ENCODE results near the gene RNF217. TPM values are rescaled to one million over a fixed set of nuclear protein-coding genes. Genes with fewer than 3 reads are reported as not detected.

RNF217 gene
- total and polyA plus RNA-seq, 2 of the 13 experiments (the other 11 are each of a cell fraction or from before 2014, with no cell fraction given): 2.2 to 2.4 TPM

GRCh38 chr6:125041740-125042459, 79.7 kb downstream of the RNF217 start:
- H3K27ac ChIP-seq (ENCODE audit: extremely low read length, insufficient read depth, low read length): no peak overlapping the region
- no peaks in the 10 kb centered on the region for H3K9me3 ChIP-seq (ENCODE audit: low read length)
- H3K9ac ChIP-seq (ENCODE audit: insufficient read depth, low read depth, low read length): no peak overlapping the region
- CTCF ChIA-PET (ENCODE audit: low intra/inter-chr PET ratio, low total read pairs): no interaction called here
- no peak for DNase-seq (ENCODE audit: low spot score)
- H3K4me3 ChIP-seq (replicated peaks in 1 of 3; ENCODE audit: insufficient read depth in 1 of 3, low read depth in 2 of 3, low read length in 3 of 3): no peak overlapping the region
- intact Hi-C loops (cut with micrococcal nuclease; ENCODE audit: unreplicated experiment) (loop anchor here (2.0 kb wide), 1 partner anchor 45 kb away; no protein-coding TSS in a partner anchor), in situ Hi-C loops (cut with HindIII; ENCODE audit: extremely low pct_ligation_motif_present, low pct_unique_long_range_greater_than_20kb) (no loop called here)
- H2AFZ ChIP-seq (ENCODE audit: low read length): no peak overlapping the region
- no peak for FAIRE-seq
- no TSS peak for BruUV-seq (replicated peaks)
- H3K36me3 ChIP-seq (replicated peaks in 1 of 2; ENCODE audit: control insufficient read depth in 1 of 2, insufficient read depth in 2 of 2, low read length in 2 of 2): no peaks in the 10 kb centered on the region
- 31% methylated on average over 3 of the region's 3 CpGs for WGBS (ENCODE audit: low lambda C conversion rate)
- no peaks in the 10 kb centered on the region for H3K79me2 ChIP-seq (ENCODE audit: insufficient read depth, low read length)
- TF ChIP-seq CEBPB (IDR thresholded peaks at IDR 0.05; ENCODE audit: borderline replicate concordance, low read depth, low read length) (peak; percentile 74; the same call in 1 of the 2 replicates), ARNT2 (CRISPR knock-in tag; IDR thresholded peaks at IDR 0.05; ENCODE audit: low read depth) (no peak), MXD4 (CRISPR knock-in tag; IDR thresholded peaks at IDR 0.05) (no peak)
- no peak for ATAC-seq
- no peak overlapping the region for H3K4me2 ChIP-seq (ENCODE audit: low read depth, low read length)
- no peaks in the 10 kb centered on the region for H4K20me1 ChIP-seq (ENCODE audit: insufficient read depth, low read length)
- H3K4me1 ChIP-seq (ENCODE audit: insufficient read depth, low read length): no peaks in the 10 kb centered on the region
- POLR2A ChIA-PET: no interaction called here
- H3K27me3 ChIP-seq (ENCODE audit: control insufficient read depth in 1 of 2, insufficient read depth in 2 of 2, low read length in 2 of 2): no peaks in the 10 kb centered on the region

GRCh38 chr6:125044066-125044465, 81.8 kb downstream of the RNF217 start:
- DNase-seq (ENCODE audit: low spot score) (no peak), FAIRE-seq (no peak), ATAC-seq (no peak)
- Histone ChIP-seq H3K79me2 (ENCODE audit: insufficient read depth, low read length) (no peaks in the 10 kb centered on the region), H3K4me3 (replicated peaks in 1 of 3; ENCODE audit: insufficient read depth in 1 of 3, low read depth in 2 of 3, low read length in 3 of 3) (no peak overlapping the region), H2AFZ (ENCODE audit: low read length) (no peak overlapping the region), H3K4me2 (ENCODE audit: low read depth, low read length) (no peak overlapping the region), H3K27ac (ENCODE audit: extremely low read length, insufficient read depth, low read length) (no peak overlapping the region), H3K27me3 (ENCODE audit: control insufficient read depth in 1 of 2, insufficient read depth in 2 of 2, low read length in 2 of 2) (no peaks in the 10 kb centered on the region), H3K36me3 (replicated peaks in 1 of 2; ENCODE audit: control insufficient read depth in 1 of 2, insufficient read depth in 2 of 2, low read length in 2 of 2) (no peaks in the 10 kb centered on the region), H3K4me1 (ENCODE audit: insufficient read depth, low read length) (no peaks in the 10 kb centered on the region), H3K9ac (ENCODE audit: insufficient read depth, low read depth, low read length) (no peak overlapping the region), H3K9me3 (ENCODE audit: low read length) (no peaks in the 10 kb centered on the region), H4K20me1 (ENCODE audit: insufficient read depth, low read length) (no peaks in the 10 kb centered on the region)
- TF ChIP-seq BCL3 (CRISPR knock-in tag; IDR thresholded peaks at IDR 0.05): no peak
- POLR2A ChIA-PET: no interaction called here
- no TSS peak for BruUV-seq (replicated peaks)
- in situ Hi-C loops (cut with HindIII; ENCODE audit: extremely low pct_ligation_motif_present, low pct_unique_long_range_greater_than_20kb) (no loop called here), intact Hi-C loops (cut with micrococcal nuclease; ENCODE audit: unreplicated experiment) (no loop called here)
- WGBS (ENCODE audit: low lambda C conversion rate): 26% methylated on average over 3 of the region's 3 CpGs
- CTCF ChIA-PET (ENCODE audit: low intra/inter-chr PET ratio, low total read pairs): no interaction called here

All from HepG2 (cell line).